Endometrial microvascular endothelial cells (primary cell): ENCODE data around the gene ATP5MK. TPM values are rescaled to one million over a fixed set of nuclear protein-coding genes. Genes with fewer than 3 reads are reported as not detected.

ENCODE experiments used
- in situ Hi-C: cut with HindIII; loops from 2 replicates; pipeline ENCODE4 v1.10.0; 2017; ENCODE audit warnings: low sequenced_read_pairs, low pct_unique_long_range_greater_than_20kb; ENCODE audit errors: inconsistent ontology term
- total RNA-seq: library from RNA; depleted of rRNA; stranded (reverse); fragments of >200 nt; gene quantifications from one replicate; pipeline ENCODE4 v1.2.3, GENCODE V29; 2015; ENCODE audit errors: inconsistent ontology term

ATP5MK gene
- total RNA-seq, result 425 TPM

GRCh38 chr10:103396067-103396788 is at the start of gene ATP5MK, which contains the start of gene PDCD11:
Gene ATP5MK, minus strand, starts transcription at chr10:103396475. Its CDS starts 4,018 bp downstream, at chr10:103392457.
Gene PDCD11, plus strand, starts transcription at chr10:103396626. Its CDS starts 1,801 bp downstream, at chr10:103398427.
- in situ Hi-C loops, result no loop called here

- in situ Hi-C loops, result no loop called here
Observed at GRCh38 chr10:103445366-103445765, 49.1 kb upstream of the ATP5MK start.

- in situ Hi-C loops, result no loop called here
Observed at GRCh38 chr10:103444478-103444877, 48.2 kb upstream of the ATP5MK start.

- in situ Hi-C loops, result no loop called here
Observed at GRCh38 chr10:103443475-103444185, 47.4 kb upstream of the ATP5MK start.

GRCh38 chr10:103442031-103442461 is 45.8 kb upstream of the ATP5MK start:
- in situ Hi-C loops, result no loop called here

- in situ Hi-C loops, result no loop called here
Observed at GRCh38 chr10:103441611-103442010, 45.3 kb upstream of the ATP5MK start.

- in situ Hi-C loops, result no loop called here
Observed at GRCh38 chr10:103441206-103441605, 44.9 kb upstream of the ATP5MK start.

GRCh38 chr10:103440416-103440815 is 44.1 kb upstream of the ATP5MK start:
- in situ Hi-C loops, result no loop called here

GRCh38 chr10:103439776-103440175 is 43.5 kb upstream of the ATP5MK start:
- in situ Hi-C loops, result no loop called here

GRCh38 chr10:103433858-103434257 is 37.6 kb upstream of the ATP5MK start:
- in situ Hi-C loops, result no loop called here

GRCh38 chr10:103431902-103432301 is 35.6 kb upstream of the ATP5MK start:
- in situ Hi-C loops, result no loop called here

GRCh38 chr10:103429647-103430046 is 33.4 kb upstream of the ATP5MK start:
- in situ Hi-C loops, result no loop called here

GRCh38 chr10:103428989-103429643 is 32.8 kb upstream of the ATP5MK start:
- in situ Hi-C loops, result no loop called here

- in situ Hi-C loops, result no loop called here
Observed at GRCh38 chr10:103427866-103428265, 31.6 kb upstream of the ATP5MK start.

GRCh38 chr10:103423748-103424147 is 27.5 kb upstream of the ATP5MK start:
- in situ Hi-C loops, result no loop called here

GRCh38 chr10:103419101-103419500 is 22.8 kb upstream of the ATP5MK start:
- in situ Hi-C loops, result loop anchor here (10.0 kb wide), 1 partner anchor 76 kb away; the partner anchor contains the start of gene NEURL1

GRCh38 chr10:103417601-103418000 is 21.3 kb upstream of the ATP5MK start:
- in situ Hi-C loops, result loop anchor here (10.0 kb wide), 1 partner anchor 77 kb away; the partner anchor contains the start of gene NEURL1

GRCh38 chr10:103417148-103417469 is 20.8 kb upstream of the ATP5MK start:
- in situ Hi-C loops, result loop anchor here (10.0 kb wide), 1 partner anchor 78 kb away; the partner anchor contains the start of gene NEURL1

GRCh38 chr10:103416436-103417147 is 20.3 kb upstream of the ATP5MK start:
- in situ Hi-C loops, result loop anchor here (10.0 kb wide), 1 partner anchor 78 kb away; the partner anchor contains the start of gene NEURL1
